ENCODE data around the gene TAB3.

DNA sequence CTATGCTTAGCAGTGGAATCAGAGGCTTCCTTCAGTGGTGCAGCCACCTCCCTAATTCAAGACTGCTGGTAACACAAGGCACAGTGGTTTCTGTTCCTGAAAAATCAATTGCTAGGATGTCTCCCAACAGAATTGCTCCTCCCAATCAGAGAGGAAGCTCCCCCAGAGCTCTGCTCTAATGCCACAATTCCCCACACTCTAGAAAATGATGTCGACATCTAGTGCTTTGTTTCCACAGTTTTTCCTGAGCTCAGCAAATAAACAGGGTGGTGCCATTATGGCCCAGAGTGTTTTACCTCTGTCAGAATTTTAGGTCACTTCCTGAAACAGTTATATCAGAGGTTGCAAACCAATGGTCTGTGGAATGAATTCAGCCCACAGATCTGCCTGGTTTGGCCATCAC lies 24.7 kb downstream of the TAB3 start:
- TF ChIP-seq POLR2AphosphoS5 (IDR thresholded peaks at IDR 0.05; ENCODE audit: low read depth, low read length): no peak
- TF ChIP-seq POLR2A (IDR thresholded peaks at IDR 0.05; ENCODE audit: low read depth, low read length): no peak
- no peak for TF ChIP-seq TAF1 (IDR thresholded peaks at IDR 0.05; ENCODE audit: low read depth, low read length)
- no peak for TF ChIP-seq POU2F2 (IDR thresholded peaks at IDR 0.05; ENCODE audit: low read depth, low read length)
- TF ChIP-seq PAX5 (IDR thresholded peaks at IDR 0.05; ENCODE audit: insufficient read depth, low read length, severe bottlenecking): no peak
